Amniotic epithelial cell (primary cell): ENCODE data around the gene SLC35F3.

Source experiments
- DNase-seq: peaks from one replicate; pipeline ENCODE4 v3.0.0-alpha.2; 2010; ENCODE audit warnings: low read depth

Gene SLC35F3

DNA sequence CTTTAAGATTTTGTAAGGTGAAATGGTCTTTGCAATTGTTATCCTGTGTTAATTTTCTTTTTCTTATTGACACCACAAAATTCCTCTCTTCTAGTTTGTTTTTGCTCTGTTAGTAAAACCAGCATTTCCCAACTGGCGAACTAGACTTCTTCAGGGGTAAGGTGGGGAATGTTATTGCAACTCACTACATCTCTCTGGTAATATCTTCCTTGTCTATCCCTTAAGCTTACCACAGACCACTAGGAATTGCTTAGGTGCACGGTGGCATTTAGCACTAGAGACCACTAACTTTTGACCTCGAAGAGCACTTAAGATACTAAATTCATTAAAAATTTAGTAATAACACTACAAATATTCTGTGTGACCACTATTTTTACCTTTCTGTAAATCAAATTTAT lies 464.6 kb downstream of the SLC35F3 start:
- no peak for DNase-seq

DNA sequence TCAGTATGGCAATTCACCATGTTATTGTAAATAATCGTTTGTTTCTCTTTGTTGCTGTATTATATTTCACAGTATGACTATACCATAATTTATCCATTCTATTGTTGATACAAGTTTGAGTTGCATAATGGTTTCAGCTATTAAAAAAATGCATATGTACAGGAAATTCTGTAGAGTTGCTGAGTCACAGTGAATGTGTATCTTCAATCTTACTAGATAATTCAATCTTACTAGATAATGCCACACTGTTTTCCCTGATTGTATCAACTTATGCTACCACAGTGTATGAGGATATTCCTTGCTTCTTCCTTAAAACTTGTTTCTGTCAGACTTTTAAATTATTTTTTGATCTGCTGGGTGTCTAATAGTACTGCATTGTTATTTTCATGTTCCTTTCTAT lies 465.3 kb downstream of the SLC35F3 start:
- peak; percentile 30 for DNase-seq

DNA sequence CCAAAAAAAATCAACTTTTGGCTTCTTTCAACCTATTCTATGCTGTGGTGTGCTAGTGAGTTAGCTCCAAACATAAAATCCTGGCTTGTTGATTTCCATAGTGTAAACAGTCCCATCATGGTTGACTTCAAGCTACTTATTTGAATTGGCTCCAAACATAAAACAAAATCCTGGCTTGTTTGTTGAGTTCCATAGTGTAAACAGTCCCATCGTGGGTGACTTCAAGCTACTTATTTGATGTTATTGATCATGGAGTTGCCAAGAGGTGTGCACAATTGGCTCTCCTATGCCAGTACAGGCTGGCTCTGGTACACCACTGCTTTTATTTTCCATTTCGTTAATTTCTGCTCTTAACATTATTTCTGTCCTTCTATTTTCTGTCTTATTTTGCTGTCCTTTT lies 466.9 kb downstream of the SLC35F3 start:
- DNase-seq = no peak

DNA sequence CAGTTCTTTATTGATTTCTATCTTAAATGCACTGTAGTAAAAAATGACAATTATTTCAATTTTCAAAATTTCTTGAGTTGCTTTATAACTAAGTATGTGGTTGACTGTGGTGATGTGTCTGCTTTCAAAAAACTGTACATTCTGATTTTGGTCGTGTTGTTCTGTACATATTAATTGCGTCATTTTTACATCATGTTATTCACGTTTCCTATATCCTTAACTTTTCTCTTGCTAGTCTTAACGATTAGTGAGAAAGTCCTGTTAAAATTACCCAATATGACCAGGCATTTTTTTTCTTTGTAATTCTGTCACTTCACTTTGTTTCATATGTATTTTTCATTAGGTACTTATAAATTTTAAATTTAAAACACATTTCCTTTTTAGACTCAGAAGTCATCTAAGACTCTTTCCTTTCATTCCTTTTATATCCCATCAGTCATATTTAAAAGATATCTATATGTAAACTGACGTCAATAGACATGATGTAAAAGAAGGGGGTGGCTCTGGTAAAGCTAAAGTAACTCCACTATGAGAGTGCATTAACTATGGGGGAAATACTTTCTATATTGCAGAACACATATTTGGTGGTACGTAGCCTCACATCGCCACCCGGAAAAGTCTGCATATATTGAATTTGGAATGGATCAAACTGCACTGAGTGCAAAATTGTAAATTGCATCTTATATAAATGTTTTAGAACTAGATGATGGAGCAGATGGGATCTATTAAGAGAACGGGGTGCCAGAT lies 467.7 kb downstream of the SLC35F3 start:
- no peak for DNase-seq

DNA sequence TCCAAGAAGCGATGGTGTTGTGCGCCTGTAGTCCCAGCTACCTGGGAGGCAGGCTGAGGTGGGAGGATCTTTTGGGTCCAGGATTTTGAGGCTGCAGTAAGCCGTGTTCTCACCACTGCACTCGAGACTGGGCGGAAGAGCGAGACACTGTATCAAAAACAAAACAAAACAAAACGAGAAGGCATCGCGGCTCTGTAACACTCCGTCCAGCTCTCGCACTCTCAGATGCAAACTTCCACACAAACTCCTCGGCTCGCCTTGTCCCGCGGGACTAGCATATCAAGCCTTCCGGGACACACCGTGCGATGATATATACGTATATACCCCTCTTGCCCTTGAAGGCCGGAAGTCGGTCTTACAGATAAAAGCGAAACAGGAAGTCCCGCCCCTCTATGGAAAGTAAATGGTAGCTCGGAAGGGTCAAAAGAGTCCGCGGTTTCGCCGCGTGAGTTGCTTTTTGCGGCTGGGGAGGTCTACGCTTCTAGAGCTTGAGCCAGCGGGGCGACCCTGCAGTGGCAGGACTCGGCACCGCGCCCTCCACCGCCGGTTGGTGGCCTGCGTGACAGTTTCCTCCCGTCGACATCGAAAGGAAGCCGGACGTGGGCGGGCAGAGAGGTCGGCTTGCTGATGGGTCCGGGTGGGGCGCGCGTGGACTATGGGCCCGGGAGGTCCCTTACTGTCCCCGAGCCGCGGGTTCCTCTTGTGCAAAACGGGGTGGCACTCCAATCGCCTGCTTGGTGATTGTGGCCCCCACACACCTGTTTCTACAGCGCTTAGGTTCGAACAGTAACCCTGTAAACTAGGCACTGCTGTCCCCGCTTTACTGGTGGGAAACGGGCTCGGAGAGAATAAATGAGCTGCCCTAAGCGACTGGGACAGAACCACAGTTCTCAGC lies 468.8 kb downstream of the SLC35F3 start, which contains the start of gene COA6:
Gene COA6, plus strand, starts transcription at position 393 of the 895 bp plus-strand sequence. Its CDS starts 11 bp downstream, at position 404.
- DNase-seq = peak; percentile 96

DNA sequence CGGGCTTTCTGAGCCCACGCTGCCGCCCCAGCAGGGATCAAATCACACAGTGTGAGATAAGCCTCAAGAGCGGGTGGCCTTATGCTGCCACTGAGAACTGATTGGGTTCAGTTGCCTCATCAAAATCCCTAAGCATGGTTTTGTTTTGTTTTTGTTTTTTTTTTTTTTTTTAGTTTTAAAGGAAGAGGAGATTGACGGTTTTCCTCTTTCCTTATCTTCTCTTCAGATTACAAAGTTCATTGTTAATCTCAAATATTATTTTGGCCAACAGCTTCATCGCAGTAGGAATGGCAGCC lies 469.4 kb downstream of the SLC35F3 start:
- no peak for DNase-seq
